Heart right ventricle (tissue), 16 donors: Measurements from ENCODE around the gene LRP1. TPM values are rescaled to one million over a fixed set of nuclear protein-coding genes. Genes with fewer than 3 reads are reported as not detected.

Experiments used
- ATAC-seq, 8 donors: fragments of 200-7000 bp; cut with Tn5 transposase; one replicate each; pipeline ENCODE4 v1.9.1; 2020; ENCODE audit warnings: mild to moderate bottlenecking in 8 of 8, moderate library complexity in 8 of 8, moderate number of reproducible peaks in 1 of 8
- DNase-seq, 2 donors: peaks; one replicate each; pipeline ENCODE4 v3.0.0-alpha.2; 2020
- H3K27ac ChIP-seq, 10 donors: fragments of 200-600 bp; sonication (generic) in 2 of 10; one replicate each; pipeline versions ENCODE4 v1.5.0 to v1.8.0; 2020 to 2022; ENCODE audit warnings: mild to moderate bottlenecking in 3 of 10
- H3K27me3 ChIP-seq, 7 donors: fragments of 200-600 bp; one replicate each; pipeline ENCODE4 v1.8.0; 2021 to 2022; ENCODE audit warnings: mild to moderate bottlenecking in 2 of 7
- H3K36me3 ChIP-seq, 9 donors: fragments of 200-600 bp; sonication (generic) in 1 of 9; one replicate each; pipeline versions ENCODE4 v1.5.0 to v1.8.0; 2020 to 2022; ENCODE audit warnings: mild to moderate bottlenecking in 2 of 9
- H3K4me1 ChIP-seq, 9 donors: fragments of 200-600 bp; sonication (generic) in 1 of 9; one replicate each; pipeline versions ENCODE4 v1.5.0 to v1.8.0; 2020 to 2022; ENCODE audit warnings: mild to moderate bottlenecking in 4 of 9
- H3K4me3 ChIP-seq, 10 donors: fragments of 200-600 bp; sonication (generic) in 2 of 10; one replicate each; pipeline versions ENCODE4 v1.5.0 to v1.8.0; 2020 to 2022; ENCODE audit warnings: mild to moderate bottlenecking in 7 of 10, moderate library complexity in 2 of 10
- H3K9me3 ChIP-seq, 11 donors: fragments of 200-600 bp in 10 of 11; sonication (generic) in 2 of 11; one replicate each; pipeline versions ENCODE4 v1.5.0 to v1.8.0; 2013 to 2022; ENCODE audit warnings: mild to moderate bottlenecking in 2 of 11, control low read depth in 1 of 11, moderate library complexity in 1 of 11
- WGBS, 2 donors: extraction: QIAGEN DNeasy Blood & Tissue Kit; methylation state at CpG; one replicate each; pipeline ENCODE4 v1.1.7; 2013; ENCODE audit warnings: inconsistent platforms in 1 of 2; 5-methylcytosine and 5-hydroxymethylcytosine counted together
- intact Hi-C, 10 donors: fragments of 100-400 bp; cut with DNase I; formaldehyde crosslinking; loops; one replicate each; pipeline versions ENCODE4 v1.11.1 to v1.14.2; 2022
- polyA plus RNA-seq, 2 donors: library from polyadenylated mRNA; stranded (reverse); fragments of 200-250 nt; gene quantifications; one replicate each; pipeline ENCODE4 v1.2.3, GENCODE V29; 2013
- total RNA-seq, 10 donors: library from RNA; stranded (reverse); fragmentation: NEBNext Ultra II Directional in 3 of 10; extraction: Animal tissue kit (Norgen Biotek cat#: 25700) in 3 of 10; gene quantifications; one replicate each; pipeline versions ENCODE4 v1.2.1 to v1.2.4, GENCODE V29; 2021 to 2023
- TF ChIP-seq, protein P1 (sequence below), 9 donors: fragments of 200-600 bp; sonication (generic) in 2 of 9; IDR thresholded peaks; one replicate each; pipeline versions ENCODE4 v1.5.0 to v1.8.0; 2021 to 2022; ENCODE audit warnings: antibody characterized with exemption in 9 of 9, mild to moderate bottlenecking in 5 of 9, moderate library complexity in 1 of 9
- donor health status: Arrhythmogenic right ventricular cardiomyopathy.
- donor health status: ischemic (EF 13 %, LVEDD 7.1; RV severe dilation, severe dysfunction).
- donor health status: healthy with polysubstance abuse.
- donor health status: DM: no; HTN: yes; CAD: no.
- donor health status: DM: no; HTN: no; CAD: no.
- donor health status: ischemic (EF 25% LVEDD 6.9; RV normal size, moderate dysfunction).
- donor health status: ischemic (EF 25% LVEDD 5.7; RV mildly dilated, moderate dysfunction).
- donor health status: healthy.
- donor health status: DM: yes; HTN: yes; CAD: no.
- donor health status: Ischemic cardiomyopathy.
- donor health status: ischemic (EF 35%, LVEDD 5.7; RV mildly dilated, moderate dysfunction).
- donor health status: nonischemic (EF 11% LVEDD 7.7; RV severe dilation, severe dysfunction).
- donor health status: DM: yes; HTN: yes; CAD: no.
- donor health status: PGD.
- donor health status: ischemic (EF 29% LVEDD 5.4; RV normal size, mild dysfunction).
- donor health status: nonischemic (EF 23%, LVEDD 6.1; RV moderate dilation, normal function).

Gene LRP1
- total and polyA plus RNA-seq, 12 donors = 46.3 to 259 (median 69.3) TPM

DNA sequence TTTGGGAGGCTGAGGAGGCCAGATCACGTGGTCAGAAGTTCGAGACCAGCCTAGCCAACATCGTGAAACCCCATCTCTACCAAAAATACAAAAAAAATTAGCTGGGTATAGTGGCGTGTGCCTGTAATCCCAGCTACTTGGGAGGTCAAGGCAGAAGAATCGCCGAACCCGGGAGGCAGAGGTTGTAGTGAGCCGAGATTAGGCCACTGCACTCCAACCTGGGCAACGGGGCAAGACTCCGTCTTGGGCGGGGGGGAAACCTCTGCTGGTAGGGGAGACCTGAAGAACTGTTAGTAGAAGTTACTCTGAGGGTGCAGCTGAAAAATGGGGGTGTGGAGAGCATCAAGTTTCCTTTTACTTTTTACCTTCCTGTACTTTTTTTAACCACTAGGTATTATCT is 2.2 kb upstream of the LRP1 start:
- TF ChIP-seq, protein P1, sequence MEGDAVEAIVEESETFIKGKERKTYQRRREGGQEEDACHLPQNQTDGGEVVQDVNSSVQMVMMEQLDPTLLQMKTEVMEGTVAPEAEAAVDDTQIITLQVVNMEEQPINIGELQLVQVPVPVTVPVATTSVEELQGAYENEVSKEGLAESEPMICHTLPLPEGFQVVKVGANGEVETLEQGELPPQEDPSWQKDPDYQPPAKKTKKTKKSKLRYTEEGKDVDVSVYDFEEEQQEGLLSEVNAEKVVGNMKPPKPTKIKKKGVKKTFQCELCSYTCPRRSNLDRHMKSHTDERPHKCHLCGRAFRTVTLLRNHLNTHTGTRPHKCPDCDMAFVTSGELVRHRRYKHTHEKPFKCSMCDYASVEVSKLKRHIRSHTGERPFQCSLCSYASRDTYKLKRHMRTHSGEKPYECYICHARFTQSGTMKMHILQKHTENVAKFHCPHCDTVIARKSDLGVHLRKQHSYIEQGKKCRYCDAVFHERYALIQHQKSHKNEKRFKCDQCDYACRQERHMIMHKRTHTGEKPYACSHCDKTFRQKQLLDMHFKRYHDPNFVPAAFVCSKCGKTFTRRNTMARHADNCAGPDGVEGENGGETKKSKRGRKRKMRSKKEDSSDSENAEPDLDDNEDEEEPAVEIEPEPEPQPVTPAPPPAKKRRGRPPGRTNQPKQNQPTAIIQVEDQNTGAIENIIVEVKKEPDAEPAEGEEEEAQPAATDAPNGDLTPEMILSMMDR (IDR thresholded peaks at IDR 0.05) = no peak
- Histone ChIP-seq H3K36me3 (no peaks in the 10 kb centered on the region), H3K9me3 (no peaks in the 10 kb centered on the region), H3K4me3 (no peak overlapping the region), H3K4me1 (peaks cover 3 to 39% (median 19%) of the 10 kb centered on the region in 9 donors), H3K27ac (peak overlapping the region in 2 of 10 donors; percentile 99), H3K27me3 (peaks cover 0 to 20% (median 0%) of the 10 kb centered on the region in 7 donors)
- DNase-seq (no peak), ATAC-seq (no peak)
- intact Hi-C loops = loop anchor here in 4 of 10 donors (2.0 to 5.0 kb wide), 3 partner anchors 46 to 116 kb away; no protein-coding TSS in a partner anchor
- WGBS, 2 donors = 94 to 96% methylated on average over 11 of the region's 11 CpGs

DNA sequence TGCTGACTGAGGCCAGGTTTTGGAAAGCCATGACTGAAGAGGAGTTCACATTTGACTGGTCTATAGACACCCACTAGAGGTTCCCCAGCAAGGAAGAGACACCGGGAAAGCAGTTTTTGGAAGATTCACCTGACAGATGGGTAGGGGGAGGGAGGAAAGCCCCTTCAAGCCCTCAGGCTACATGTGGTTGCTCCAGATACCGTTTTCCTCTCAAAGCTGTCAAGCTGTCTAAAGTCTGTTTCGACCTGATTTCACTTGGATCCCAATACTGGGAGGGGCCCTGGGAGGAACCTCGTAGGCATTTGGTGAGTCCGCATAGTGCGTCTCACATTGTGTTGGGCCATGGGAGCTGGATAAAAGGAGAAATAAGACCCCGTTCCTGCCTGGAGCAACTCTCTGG is 1.7 kb upstream of the LRP1 start:
- peaks cover 3 to 44% (median 24%) of the 10 kb centered on the region in 9 donors for H3K4me1 ChIP-seq
- peaks cover 0 to 20% (median 0%) of the 10 kb centered on the region in 7 donors for H3K27me3 ChIP-seq
- DNase-seq = no peak
- H3K27ac ChIP-seq = peak overlapping the region in 8 of 10 donors; percentile 93 to 100 (median 99)
- H3K4me3 ChIP-seq = peak overlapping the region in 3 of 10 donors; percentile 75 to 99 (median 97)
- no peaks in the 10 kb centered on the region for H3K9me3 ChIP-seq
- no peaks in the 10 kb centered on the region for H3K36me3 ChIP-seq
- intact Hi-C loops = loop anchor here in 4 of 10 donors (2.0 to 5.0 kb wide), 3 partner anchors 46 to 116 kb away; no protein-coding TSS in a partner anchor
- TF ChIP-seq, protein P1 (IDR thresholded peaks at IDR 0.05) = no peak
- WGBS, 2 donors = 64 to 68% methylated on average over 7 of the region's 7 CpGs
- ATAC-seq = no peak

DNA sequence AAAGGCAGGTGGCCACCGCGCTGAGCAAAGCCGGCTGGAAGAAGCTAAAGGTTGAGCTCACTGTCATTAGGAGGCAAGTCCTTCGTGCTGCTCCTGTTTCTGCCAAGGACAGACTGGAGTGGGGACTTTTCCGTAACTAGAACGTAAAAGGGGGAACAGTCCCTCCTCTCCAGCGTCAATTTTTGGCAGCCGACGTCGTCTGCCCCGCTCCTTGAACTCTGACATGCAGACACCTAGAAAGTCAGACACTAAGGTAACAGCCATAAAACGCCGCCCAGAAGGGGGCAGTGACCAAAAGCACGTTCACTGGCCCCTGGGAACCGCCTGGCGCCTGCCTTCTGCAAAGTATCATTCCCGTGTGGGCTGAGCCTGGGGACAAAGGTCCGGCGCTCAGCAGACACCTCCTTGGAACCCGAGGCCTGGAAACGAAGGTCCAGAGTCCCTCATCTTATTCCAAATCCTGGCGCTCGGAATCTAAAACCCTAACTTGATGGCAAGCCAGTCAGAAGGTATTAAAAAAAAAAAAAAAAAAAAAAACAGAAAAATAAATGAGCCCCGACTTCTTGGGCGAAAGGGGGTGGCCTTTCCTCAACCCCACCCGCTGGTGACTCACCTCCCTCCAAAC is 1.1 kb upstream of the LRP1 start:
- intact Hi-C loops = loop anchor here in 4 of 10 donors (2.0 to 5.0 kb wide), 3 partner anchors 45 to 115 kb away; no protein-coding TSS in a partner anchor
- no peaks in the 10 kb centered on the region for H3K36me3 ChIP-seq
- DNase-seq = peak; percentile 72 to 74
- ATAC-seq = peak; percentile 26 to 65 (median 56)
- 4 to 5% methylated on average over 26 of the region's 26 CpGs for WGBS, 2 donors
- peak overlapping the region; percentile 60 to 99 (median 84) for H3K4me3 ChIP-seq
- TF ChIP-seq, protein P1 (IDR thresholded peaks at IDR 0.05) = peak in 7 of 9 donors; percentile 19 to 63 (median 50)
- no peaks in the 10 kb centered on the region for H3K9me3 ChIP-seq
- H3K27ac ChIP-seq = peak overlapping the region; percentile 89 to 100 (median 98)
- peaks cover 0 to 20% (median 0%) of the 10 kb centered on the region in 7 donors for H3K27me3 ChIP-seq
- H3K4me1 ChIP-seq = peaks cover 9 to 51% (median 31%) of the 10 kb centered on the region in 9 donors

DNA sequence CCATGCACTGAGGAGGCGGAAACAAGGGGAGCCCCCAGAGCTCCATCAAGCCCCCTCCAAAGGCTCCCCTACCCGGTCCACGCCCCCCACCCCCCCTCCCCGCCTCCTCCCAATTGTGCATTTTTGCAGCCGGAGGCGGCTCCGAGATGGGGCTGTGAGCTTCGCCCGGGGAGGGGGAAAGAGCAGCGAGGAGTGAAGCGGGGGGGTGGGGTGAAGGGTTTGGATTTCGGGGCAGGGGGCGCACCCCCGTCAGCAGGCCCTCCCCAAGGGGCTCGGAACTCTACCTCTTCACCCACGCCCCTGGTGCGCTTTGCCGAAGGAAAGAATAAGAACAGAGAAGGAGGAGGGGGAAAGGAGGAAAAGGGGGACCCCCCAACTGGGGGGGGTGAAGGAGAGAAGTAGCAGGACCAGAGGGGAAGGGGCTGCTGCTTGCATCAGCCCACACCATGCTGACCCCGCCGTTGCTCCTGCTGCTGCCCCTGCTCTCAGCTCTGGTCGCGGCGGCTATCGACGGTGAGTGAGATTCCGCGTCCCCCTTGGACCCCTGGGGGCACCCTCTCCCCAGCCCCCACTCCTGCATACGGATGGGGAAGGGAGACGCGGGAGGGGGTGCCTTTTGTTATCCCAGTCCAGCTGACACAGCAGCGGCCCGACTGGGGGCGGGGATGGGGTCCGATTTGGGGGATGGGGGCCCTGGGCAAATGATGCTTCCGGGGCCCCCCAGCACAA is 400 bp downstream of the LRP1 start:
- peak overlapping the region; percentile 71 to 100 (median 98) for H3K27ac ChIP-seq
- no peak for DNase-seq
- ATAC-seq = peak in 2 of 8 donors; percentile 0 to 7
- H3K4me1 ChIP-seq = peaks cover 11 to 65% (median 45%) of the 10 kb centered on the region in 9 donors
- H3K27me3 ChIP-seq = peaks cover 0 to 20% (median 0%) of the 10 kb centered on the region in 7 donors
- H3K4me3 ChIP-seq = peak overlapping the region; percentile 60 to 99 (median 84)
- WGBS, 2 donors = 3 to 6% methylated on average over 35 of the region's 35 CpGs
- H3K9me3 ChIP-seq = no peaks in the 10 kb centered on the region
- TF ChIP-seq, protein P1 (IDR thresholded peaks at IDR 0.05) = no peak
- intact Hi-C loops = loop anchor here in 2 of 10 donors (5.0 kb wide), 2 partner anchors 44 to 114 kb away; no protein-coding TSS in a partner anchor
- H3K36me3 ChIP-seq = no peaks in the 10 kb centered on the region
